ENCODE data around the gene DGLUCY.
"Not testable (repeated sequence)": the region's sequence is repeated elsewhere in the genome, so short reads cannot be mapped to it uniquely, and the experiment has no call there.

Gene DGLUCY

GRCh38 chr14:91226360-91226759 lies 112.5 kb downstream of the DGLUCY start:
- peak overlapping the region; percentile 83 for H3K27ac Mint-ChIP-seq
- not testable (repeated sequence) for DNase-seq (ENCODE audit: low spot score in 2 of 2); H3K27me3 Mint-ChIP-seq; H3K9me3 Mint-ChIP-seq; ATAC-seq (ENCODE audit: low read depth); H3K4me3 Mint-ChIP-seq
- peaks cover 12% of the 10 kb centered on the region for H3K36me3 Mint-ChIP-seq
- H3K4me1 Mint-ChIP-seq, result peaks cover 41% of the 10 kb centered on the region

GRCh38 chr14:91227183-91227628 lies 113.3 kb downstream of the DGLUCY start:
- ATAC-seq (ENCODE audit: low read depth), result no peak
- H3K27ac Mint-ChIP-seq, result peak overlapping the region; percentile 83
- H3K4me3 Mint-ChIP-seq, result no peak overlapping the region
- H3K36me3 Mint-ChIP-seq, result peaks cover 6% of the 10 kb centered on the region
- no peaks in the 10 kb centered on the region for H3K27me3 Mint-ChIP-seq
- peaks cover 41% of the 10 kb centered on the region for H3K4me1 Mint-ChIP-seq
- H3K9me3 Mint-ChIP-seq, result peaks cover 2% of the 10 kb centered on the region
- no peak for DNase-seq (ENCODE audit: low spot score in 2 of 2)

GRCh38 chr14:91228112-91229004 lies 114.5 kb downstream of the DGLUCY start:
- H3K36me3 Mint-ChIP-seq, result peaks cover 4% of the 10 kb centered on the region
- H3K4me3 Mint-ChIP-seq, result peak overlapping the region; percentile 21
- ATAC-seq (ENCODE audit: low read depth), result peak; percentile 88
- H3K4me1 Mint-ChIP-seq, result peaks cover 46% of the 10 kb centered on the region
- no peaks in the 10 kb centered on the region for H3K27me3 Mint-ChIP-seq
- H3K27ac Mint-ChIP-seq, result peak overlapping the region; percentile 83
- DNase-seq (ENCODE audit: low spot score in 2 of 2), result peak; percentile 40 to 57
- H3K9me3 Mint-ChIP-seq, result peaks cover 2% of the 10 kb centered on the region

- ATAC-seq (ENCODE audit: low read depth), result no peak
- no peak overlapping the region for H3K4me3 Mint-ChIP-seq
- peaks cover 46% of the 10 kb centered on the region for H3K4me1 Mint-ChIP-seq
- no peaks in the 10 kb centered on the region for H3K27me3 Mint-ChIP-seq
- peaks cover 3% of the 10 kb centered on the region for H3K36me3 Mint-ChIP-seq
- H3K27ac Mint-ChIP-seq, result peak overlapping the region; percentile 83
- H3K9me3 Mint-ChIP-seq, result peaks cover 2% of the 10 kb centered on the region
- DNase-seq (ENCODE audit: low spot score in 2 of 2), result no peak
Measured at GRCh38 chr14:91229005-91229382, 115.1 kb downstream of the DGLUCY start.

GRCh38 chr14:91229743-91230200 lies 115.9 kb downstream of the DGLUCY start:
- DNase-seq (ENCODE audit: low spot score in 2 of 2), result peak in 1 of 2 donors; percentile 40
- peaks cover 3% of the 10 kb centered on the region for H3K36me3 Mint-ChIP-seq
- H3K27ac Mint-ChIP-seq, result peak overlapping the region; percentile 55

GRCh38 chr14:91230397-91231035 lies 116.6 kb downstream of the DGLUCY start:
- no peak overlapping the region for H3K4me3 Mint-ChIP-seq
- H3K36me3 Mint-ChIP-seq, result peaks cover 1% of the 10 kb centered on the region
- no peak for DNase-seq (ENCODE audit: low spot score in 2 of 2)

More at GRCh38 chr14:91229743-91230200, 115.9 kb downstream of the DGLUCY start:
- peaks cover 46% of the 10 kb centered on the region for H3K4me1 Mint-ChIP-seq
- ATAC-seq (ENCODE audit: low read depth), result peak; percentile 68
- H3K4me3 Mint-ChIP-seq, result peak overlapping the region; percentile 67
- H3K9me3 Mint-ChIP-seq, result peaks cover 2% of the 10 kb centered on the region
- H3K27me3 Mint-ChIP-seq, result no peaks in the 10 kb centered on the region

GRCh38 chr14:91231446-91231845 lies 117.6 kb downstream of the DGLUCY start:
- H3K4me3 Mint-ChIP-seq, result no peak overlapping the region

More at GRCh38 chr14:91230397-91231035, 116.6 kb downstream of the DGLUCY start:
- no peaks in the 10 kb centered on the region for H3K27me3 Mint-ChIP-seq
- ATAC-seq (ENCODE audit: low read depth), result no peak
- peaks cover 2% of the 10 kb centered on the region for H3K9me3 Mint-ChIP-seq
- H3K27ac Mint-ChIP-seq, result no peak overlapping the region
- H3K4me1 Mint-ChIP-seq, result peaks cover 46% of the 10 kb centered on the region

GRCh38 chr14:91232052-91232451 lies 118.2 kb downstream of the DGLUCY start:
- peaks cover 34% of the 10 kb centered on the region for H3K4me1 Mint-ChIP-seq
- peaks cover 2% of the 10 kb centered on the region for H3K9me3 Mint-ChIP-seq
- H3K27ac Mint-ChIP-seq, result peak overlapping the region; percentile 35
- no peaks in the 10 kb centered on the region for H3K27me3 Mint-ChIP-seq
- no peak overlapping the region for H3K4me3 Mint-ChIP-seq
- peaks cover 3% of the 10 kb centered on the region for H3K36me3 Mint-ChIP-seq
- DNase-seq (ENCODE audit: low spot score in 2 of 2) (no peak), ATAC-seq (ENCODE audit: low read depth) (no peak)

More at GRCh38 chr14:91231446-91231845, 117.6 kb downstream of the DGLUCY start:
- ATAC-seq (ENCODE audit: low read depth) (no peak), DNase-seq (ENCODE audit: low spot score in 2 of 2) (no peak)
- peaks cover 2% of the 10 kb centered on the region for H3K9me3 Mint-ChIP-seq
- peaks cover 3% of the 10 kb centered on the region for H3K36me3 Mint-ChIP-seq
- H3K4me1 Mint-ChIP-seq, result peaks cover 40% of the 10 kb centered on the region
- no peaks in the 10 kb centered on the region for H3K27me3 Mint-ChIP-seq
- no peak overlapping the region for H3K27ac Mint-ChIP-seq

GRCh38 chr14:91232603-91233002 lies 118.7 kb downstream of the DGLUCY start:
- H3K27ac Mint-ChIP-seq, result peak overlapping the region; percentile 35

GRCh38 chr14:91233936-91234790 lies 120.3 kb downstream of the DGLUCY start:
- no peak overlapping the region for H3K4me3 Mint-ChIP-seq
- H3K27ac Mint-ChIP-seq, result no peak overlapping the region
- H3K27me3 Mint-ChIP-seq, result no peaks in the 10 kb centered on the region
- H3K9me3 Mint-ChIP-seq, result peaks cover 2% of the 10 kb centered on the region
- DNase-seq (ENCODE audit: low spot score in 2 of 2) (no peak), ATAC-seq (ENCODE audit: low read depth) (no peak)
- H3K4me1 Mint-ChIP-seq, result peaks cover 21% of the 10 kb centered on the region
- H3K36me3 Mint-ChIP-seq, result peaks cover 3% of the 10 kb centered on the region

More at GRCh38 chr14:91232603-91233002, 118.7 kb downstream of the DGLUCY start:
- Mint-ChIP-seq H3K4me1 (peaks cover 31% of the 10 kb centered on the region), H3K36me3 (peaks cover 3% of the 10 kb centered on the region), H3K9me3 (peaks cover 2% of the 10 kb centered on the region), H3K4me3 (no peak overlapping the region), H3K27me3 (no peaks in the 10 kb centered on the region)
- DNase-seq (ENCODE audit: low spot score in 2 of 2) (no peak), ATAC-seq (ENCODE audit: low read depth) (no peak)

GRCh38 chr14:91234791-91235114 lies 120.9 kb downstream of the DGLUCY start:
- Mint-ChIP-seq H3K27ac (no peak overlapping the region), H3K9me3 (peaks cover 2% of the 10 kb centered on the region), H3K4me1 (peaks cover 15% of the 10 kb centered on the region), H3K4me3 (no peak overlapping the region), H3K27me3 (no peaks in the 10 kb centered on the region), H3K36me3 (peaks cover 3% of the 10 kb centered on the region)
- ATAC-seq (ENCODE audit: low read depth), result no peak
- no peak for DNase-seq (ENCODE audit: low spot score in 2 of 2)

GRCh38 chr14:91235841-91236240 lies 122.0 kb downstream of the DGLUCY start:
- Mint-ChIP-seq H3K4me3 (no peak overlapping the region), H3K9me3 (no peaks in the 10 kb centered on the region), H3K36me3 (peaks cover 3% of the 10 kb centered on the region), H3K4me1 (peaks cover 9% of the 10 kb centered on the region), H3K27ac (no peak overlapping the region), H3K27me3 (no peaks in the 10 kb centered on the region)
- no peak for ATAC-seq (ENCODE audit: low read depth)
- DNase-seq (ENCODE audit: low spot score in 2 of 2), result no peak

- no peak overlapping the region for H3K4me3 Mint-ChIP-seq
- no peaks in the 10 kb centered on the region for H3K27me3 Mint-ChIP-seq
- peaks cover 3% of the 10 kb centered on the region for H3K36me3 Mint-ChIP-seq
- peaks cover 17% of the 10 kb centered on the region for H3K4me1 Mint-ChIP-seq
- DNase-seq (ENCODE audit: low spot score in 2 of 2) (no peak), ATAC-seq (ENCODE audit: low read depth) (no peak)
- no peak overlapping the region for H3K27ac Mint-ChIP-seq
- H3K9me3 Mint-ChIP-seq, result no peaks in the 10 kb centered on the region
Measured at GRCh38 chr14:91237219-91237618, 123.3 kb downstream of the DGLUCY start.
